Hepatocyte (in vitro differentiated cells): ENCODE data around the gene DPH2. TPM values are rescaled to one million over a fixed set of nuclear protein-coding genes. Genes with fewer than 3 reads are reported as not detected.
A peak's percentile ranks its signal among the peaks of the same experiment; 100 is the strongest.

Experiments used
- DNase-seq: peaks from one replicate; pipeline ENCODE4 v3.0.0-alpha.2; 2016; ENCODE audit warnings: low spot score
- H2AFZ ChIP-seq: fragments of 200-600 bp; sonication (generic); 2 replicates; pipeline ENCODE4 v1.6.0; 2016; ENCODE audit warnings: antibody characterized with exemption, mild to moderate bottlenecking
- H3K27ac ChIP-seq: fragments of 200-600 bp; sonication (generic); 2 replicates; pipeline ENCODE4 v1.5.1; 2016; ENCODE audit warnings: mild to moderate bottlenecking
- H3K27me3 ChIP-seq: fragments of 200-600 bp; sonication (generic); 2 replicates; pipeline ENCODE4 v1.6.1; 2016
- H3K36me3 ChIP-seq: fragments of 200-600 bp; sonication (generic); replicated peaks from 2 replicates; pipeline ENCODE4 v1.5.1; 2016; ENCODE audit warnings: low read depth; ENCODE audit not compliant: insufficient read depth
- H3K4me1 ChIP-seq: fragments of 200-600 bp; sonication (generic); 2 replicates; pipeline ENCODE4 v1.5.1; 2016; ENCODE audit warnings: mild to moderate bottlenecking, moderate library complexity; ENCODE audit not compliant: insufficient read depth
- H3K4me2 ChIP-seq: fragments of 200-600 bp; sonication (generic); 2 replicates; pipeline ENCODE4 v1.6.0; 2016
- H3K4me3 ChIP-seq: fragments of 200-600 bp; sonication (generic); 2 replicates; pipeline ENCODE4 v1.5.1; 2016; ENCODE audit warnings: mild to moderate bottlenecking
- H3K79me2 ChIP-seq: fragments of 200-600 bp; sonication (generic); 2 replicates; pipeline ENCODE4 v1.6.0; 2017; ENCODE audit warnings: mild to moderate bottlenecking
- H3K9me2 ChIP-seq: fragments of 200-600 bp; sonication (generic); replicated peaks from 2 replicates; pipeline ENCODE4 v1.6.0; 2017; ENCODE audit warnings: mild to moderate bottlenecking; ENCODE audit not compliant: insufficient read depth
- H3K9me3 ChIP-seq: fragments of 200-600 bp; sonication (generic); 2 replicates; pipeline ENCODE4 v1.5.1; 2016; ENCODE audit warnings: low read depth, mild to moderate bottlenecking
- H4K20me1 ChIP-seq: fragments of 200-600 bp; sonication (generic); 2 replicates; pipeline ENCODE4 v1.6.0; 2016; ENCODE audit warnings: mild to moderate bottlenecking; ENCODE audit not compliant: insufficient read depth, poor library complexity, severe bottlenecking
- EZH2 ChIP-seq: fragments of 200-600 bp; sonication (generic); IDR thresholded peaks from 2 replicates; pipeline ENCODE4 v1.6.1; 2016; ENCODE audit warnings: antibody characterized with exemption, mild to moderate bottlenecking, borderline replicate concordance
- EZH2phosphoT487 ChIP-seq: fragments of 200-600 bp; sonication (generic); IDR thresholded peaks from one replicate; pipeline ENCODE4 v1.6.1; 2018; ENCODE audit warnings: antibody characterized with exemption, mild to moderate bottlenecking, low read depth, moderate library complexity; ENCODE audit not compliant: unreplicated experiment, severe bottlenecking
- WGBS: methylation state at CpG from one replicate; pipeline ENCODE4 v1.1.6; 2016; ENCODE audit warnings: low lambda C conversion rate; ENCODE audit errors: missing lambda C conversion rate; 5-methylcytosine and 5-hydroxymethylcytosine counted together
- polyA plus RNA-seq: library from polyadenylated mRNA; unstranded; fragments of >200 nt; fragmentation: Nextera tagmentation; extraction: Ambion mirVana; gene quantifications from 2 replicates; pipeline ENCODE4 v1.2.1, GENCODE V29; 2016
- total RNA-seq: library from RNA; depleted of rRNA; stranded (reverse); fragments of >200 nt; gene quantifications from 2 replicates; pipeline ENCODE4 v1.2.3, GENCODE V29; 2014
- TF ChIP-seq, protein P1 (sequence below): fragments of 200-600 bp; sonication (generic); IDR thresholded peaks from 2 replicates; pipeline ENCODE4 v1.5.1; 2016; ENCODE audit warnings: antibody characterized with exemption, mild to moderate bottlenecking; ENCODE audit not compliant: poor library complexity

Gene DPH2
- total and polyA plus RNA-seq, 2 experiments from 2014 or later: 18.6 to 21.5 TPM

- peaks cover 25% of the 10 kb centered on the region for H3K4me1 ChIP-seq
- no peak overlapping the region for H3K4me3 ChIP-seq
- H3K36me3 ChIP-seq: no peaks in the 10 kb centered on the region
- TF ChIP-seq EZH2phosphoT487: no peak
- TF ChIP-seq, protein P1, sequence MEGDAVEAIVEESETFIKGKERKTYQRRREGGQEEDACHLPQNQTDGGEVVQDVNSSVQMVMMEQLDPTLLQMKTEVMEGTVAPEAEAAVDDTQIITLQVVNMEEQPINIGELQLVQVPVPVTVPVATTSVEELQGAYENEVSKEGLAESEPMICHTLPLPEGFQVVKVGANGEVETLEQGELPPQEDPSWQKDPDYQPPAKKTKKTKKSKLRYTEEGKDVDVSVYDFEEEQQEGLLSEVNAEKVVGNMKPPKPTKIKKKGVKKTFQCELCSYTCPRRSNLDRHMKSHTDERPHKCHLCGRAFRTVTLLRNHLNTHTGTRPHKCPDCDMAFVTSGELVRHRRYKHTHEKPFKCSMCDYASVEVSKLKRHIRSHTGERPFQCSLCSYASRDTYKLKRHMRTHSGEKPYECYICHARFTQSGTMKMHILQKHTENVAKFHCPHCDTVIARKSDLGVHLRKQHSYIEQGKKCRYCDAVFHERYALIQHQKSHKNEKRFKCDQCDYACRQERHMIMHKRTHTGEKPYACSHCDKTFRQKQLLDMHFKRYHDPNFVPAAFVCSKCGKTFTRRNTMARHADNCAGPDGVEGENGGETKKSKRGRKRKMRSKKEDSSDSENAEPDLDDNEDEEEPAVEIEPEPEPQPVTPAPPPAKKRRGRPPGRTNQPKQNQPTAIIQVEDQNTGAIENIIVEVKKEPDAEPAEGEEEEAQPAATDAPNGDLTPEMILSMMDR: peak; percentile 91
- no peak overlapping the region for H2AFZ ChIP-seq
- no peaks in the 10 kb centered on the region for H3K9me3 ChIP-seq
- WGBS: 52% methylated on average over 13 of the region's 13 CpGs
- peak overlapping the region; percentile 93 for H3K4me2 ChIP-seq
- peaks cover 14% of the 10 kb centered on the region for H3K27me3 ChIP-seq
- H3K9me2 ChIP-seq: no peaks in the 10 kb centered on the region
- DNase-seq: peak; percentile 78
- no peaks in the 10 kb centered on the region for H4K20me1 ChIP-seq
- no peaks in the 10 kb centered on the region for H3K79me2 ChIP-seq
- no peak overlapping the region for H3K27ac ChIP-seq
These were observed 35.5 kb upstream of the DPH2 start for GRCh38 chr1:43934101-43934985.

- no peak overlapping the region for H3K4me2 ChIP-seq
- H4K20me1 ChIP-seq: no peaks in the 10 kb centered on the region
- H3K27ac ChIP-seq: no peak overlapping the region
- peaks cover 14% of the 10 kb centered on the region for H3K27me3 ChIP-seq
- no peak for DNase-seq
- H3K4me1 ChIP-seq: peaks cover 25% of the 10 kb centered on the region
- no peaks in the 10 kb centered on the region for H3K36me3 ChIP-seq
- H3K79me2 ChIP-seq: no peaks in the 10 kb centered on the region
- 54% methylated on average over 5 of the region's 5 CpGs for WGBS
- TF ChIP-seq EZH2phosphoT487 (no peak), EZH2 (no peak)
- TF ChIP-seq, protein P1: no peak
- H2AFZ ChIP-seq: no peak overlapping the region
- no peaks in the 10 kb centered on the region for H3K9me3 ChIP-seq
- no peak overlapping the region for H3K4me3 ChIP-seq
- no peaks in the 10 kb centered on the region for H3K9me2 ChIP-seq
These were observed 34.9 kb upstream of the DPH2 start for GRCh38 chr1:43934986-43935324.

GRCh38 chr1:43935711-43936427 is 33.9 kb upstream of the DPH2 start:
- H3K79me2 ChIP-seq: no peaks in the 10 kb centered on the region
- H3K9me3 ChIP-seq: no peaks in the 10 kb centered on the region
- no peak for TF ChIP-seq EZH2phosphoT487
- no peak for TF ChIP-seq EZH2
- TF ChIP-seq, protein P1: no peak
- peaks cover 14% of the 10 kb centered on the region for H3K27me3 ChIP-seq
- H4K20me1 ChIP-seq: no peaks in the 10 kb centered on the region
- H3K27ac ChIP-seq: no peak overlapping the region
- peak overlapping the region; percentile 94 for H3K4me2 ChIP-seq
- H3K36me3 ChIP-seq: no peaks in the 10 kb centered on the region
- WGBS: 35% methylated on average over 8 of the region's 48 CpGs
- H2AFZ ChIP-seq: no peak overlapping the region
- peaks cover 25% of the 10 kb centered on the region for H3K4me1 ChIP-seq
- H3K9me2 ChIP-seq: no peaks in the 10 kb centered on the region
- peak; percentile 35 for DNase-seq
- no peak overlapping the region for H3K4me3 ChIP-seq
